Thyroid gland (tissue), 4 donors: ENCODE data around the gene HACD2. TPM values are rescaled to one million over a fixed set of nuclear protein-coding genes. Genes with fewer than 3 reads are reported as not detected.

Experiments
- DNase-seq, 2 donors: peaks; one replicate each; pipeline ENCODE4 v3.0.0-alpha.2; 2019
- H3K27ac ChIP-seq, 3 donors: fragments of 200-600 bp; sonication (generic); 1 replicate in 2 of 3; 2 replicates in 1 of 3; pipeline ENCODE4 v1.5.1; 2016 to 2019; ENCODE audit warnings: mild to moderate bottlenecking in 1 of 3, moderate library complexity in 1 of 3
- H3K27me3 ChIP-seq: fragments of 200-600 bp; sonication (generic); one replicate; pipeline ENCODE4 v1.5.1; 2019
- H3K36me3 ChIP-seq, 2 donors: fragments of 200-600 bp; sonication (generic); one replicate each; pipeline ENCODE4 v1.5.1; 2016 to 2019
- H3K4me1 ChIP-seq, 2 donors: fragments of 200-600 bp; sonication (generic); one replicate each; pipeline ENCODE4 v1.5.1; 2017 to 2019
- H3K4me3 ChIP-seq, 3 donors: fragments of 200-600 bp; sonication (generic); replicated peaks in 1 of 3; 1 replicate in 2 of 3; 2 replicates in 1 of 3; pipeline ENCODE4 v1.5.1; 2016; ENCODE audit warnings: mild to moderate bottlenecking in 1 of 3
- H3K9me3 ChIP-seq: fragments of 200-600 bp; sonication (generic); one replicate; pipeline ENCODE4 v1.5.1; 2017
- POLR2A ChIP-seq, 2 donors: fragments of 450-650 bp; IDR thresholded peaks; one replicate each; pipeline ENCODE4 v1.6.1; 2017; ENCODE audit warnings: antibody characterized with exemption in 2 of 2, mild to moderate bottlenecking in 2 of 2, moderate library complexity in 1 of 2
- WGBS, 2 donors: methylation state at CpG; one replicate each; pipeline ENCODE4 v1.1.5; 2017; 5-methylcytosine and 5-hydroxymethylcytosine counted together
- intact Hi-C: fragments of 100-400 bp; cut with DNase I; formaldehyde crosslinking; loops from one replicate; pipeline ENCODE4 v1.15.1; 2023
- total RNA-seq, 4 donors: library from RNA; depleted of rRNA; stranded (reverse); fragments of >200 nt; gene quantifications; one replicate each; pipeline ENCODE4 v1.2.3, GENCODE V29; 2016
- TF ChIP-seq, protein P1 (sequence below), 6 experiments: fragments of 200-600 bp in 3 of 6; fragments of 450-650 bp in 3 of 6; sonication (generic) in 3 of 6; IDR thresholded peaks; one replicate each; pipeline ENCODE4 v1.5.1; 2016 to 2019; ENCODE audit warnings: antibody characterized with exemption in 6 of 6, mild to moderate bottlenecking in 2 of 6, inconsistent platforms in 1 of 6, moderate library complexity in 1 of 6

HACD2 gene
- total RNA-seq, 4 donors from 2014 or later, result 27.8 to 38.3 (median 32.2) TPM

DNA sequence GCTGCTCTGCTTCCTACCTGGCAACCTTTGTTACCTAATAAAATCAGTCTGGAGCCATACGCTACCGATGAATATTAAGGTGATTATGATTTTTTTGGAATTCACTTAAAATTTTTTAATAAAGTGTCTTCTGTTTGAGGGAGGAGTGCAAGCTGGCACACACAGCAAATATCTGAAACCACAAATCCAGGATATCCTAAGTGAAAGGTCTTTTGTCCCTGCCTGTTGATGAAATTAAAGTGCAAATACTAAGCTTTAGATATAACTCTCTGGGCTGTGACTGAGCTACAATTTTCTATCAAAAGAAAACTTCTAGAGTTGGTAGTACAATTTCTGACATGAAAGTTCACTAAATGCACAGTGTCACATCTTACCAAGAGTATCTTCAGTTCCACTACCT lies 23.7 kb downstream of the HACD2 start:
- DNase-seq, result no peak
- H3K9me3 ChIP-seq, result no peaks in the 10 kb centered on the region
- H3K36me3 ChIP-seq, result no peaks in the 10 kb centered on the region
- intact Hi-C loops, result loop anchor here (5.0 kb wide), 1 partner anchor 234 kb away; no protein-coding TSS in a partner anchor
- no peaks in the 10 kb centered on the region for H3K27me3 ChIP-seq
- H3K4me1 ChIP-seq, result no peaks in the 10 kb centered on the region
- H3K4me3 ChIP-seq, result no peak overlapping the region
- no peak overlapping the region for H3K27ac ChIP-seq
- TF ChIP-seq, protein P1, sequence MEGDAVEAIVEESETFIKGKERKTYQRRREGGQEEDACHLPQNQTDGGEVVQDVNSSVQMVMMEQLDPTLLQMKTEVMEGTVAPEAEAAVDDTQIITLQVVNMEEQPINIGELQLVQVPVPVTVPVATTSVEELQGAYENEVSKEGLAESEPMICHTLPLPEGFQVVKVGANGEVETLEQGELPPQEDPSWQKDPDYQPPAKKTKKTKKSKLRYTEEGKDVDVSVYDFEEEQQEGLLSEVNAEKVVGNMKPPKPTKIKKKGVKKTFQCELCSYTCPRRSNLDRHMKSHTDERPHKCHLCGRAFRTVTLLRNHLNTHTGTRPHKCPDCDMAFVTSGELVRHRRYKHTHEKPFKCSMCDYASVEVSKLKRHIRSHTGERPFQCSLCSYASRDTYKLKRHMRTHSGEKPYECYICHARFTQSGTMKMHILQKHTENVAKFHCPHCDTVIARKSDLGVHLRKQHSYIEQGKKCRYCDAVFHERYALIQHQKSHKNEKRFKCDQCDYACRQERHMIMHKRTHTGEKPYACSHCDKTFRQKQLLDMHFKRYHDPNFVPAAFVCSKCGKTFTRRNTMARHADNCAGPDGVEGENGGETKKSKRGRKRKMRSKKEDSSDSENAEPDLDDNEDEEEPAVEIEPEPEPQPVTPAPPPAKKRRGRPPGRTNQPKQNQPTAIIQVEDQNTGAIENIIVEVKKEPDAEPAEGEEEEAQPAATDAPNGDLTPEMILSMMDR (IDR thresholded peaks at IDR 0.05), result no peak
- TF ChIP-seq POLR2A (IDR thresholded peaks at IDR 0.05), result no peak
- WGBS, 2 donors, result 93 to 95% methylated on average over 2 of the region's 2 CpGs

DNA sequence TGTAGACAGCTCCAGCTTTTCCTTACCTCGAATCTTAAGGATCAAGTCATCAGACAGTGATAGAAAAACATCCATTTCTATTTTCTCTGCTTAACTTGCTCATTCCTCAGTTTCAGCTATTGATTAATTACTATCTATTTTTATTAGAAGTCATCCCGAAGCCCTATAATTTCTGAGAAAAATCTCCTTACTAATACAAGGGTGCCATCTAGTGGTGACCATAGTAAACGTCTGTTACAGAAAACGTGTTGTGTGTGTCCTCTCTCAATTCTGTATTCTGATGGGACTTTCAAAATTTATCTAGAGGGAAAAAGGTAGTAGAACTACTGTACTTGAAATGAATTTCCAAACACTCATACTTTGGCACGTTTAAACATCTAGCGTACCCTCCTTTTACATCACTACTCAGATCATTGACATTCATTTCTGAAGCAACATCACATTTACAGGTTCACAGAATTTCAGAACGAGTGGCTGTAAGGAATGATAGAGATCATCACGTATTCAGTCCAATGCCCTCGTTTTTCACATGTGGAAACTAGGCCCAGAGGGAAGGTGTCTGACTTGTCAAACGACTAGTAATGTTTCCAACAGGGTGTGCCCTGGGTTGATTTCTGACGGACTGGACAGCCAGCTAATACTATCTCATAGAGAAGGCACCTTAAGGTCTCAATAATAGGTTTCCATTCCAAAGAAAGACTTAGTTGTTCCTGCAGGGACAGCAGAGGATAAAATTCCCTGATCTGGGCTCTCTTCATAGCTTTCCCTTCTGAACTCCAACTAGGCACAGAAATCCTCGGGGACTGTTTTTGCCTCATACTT lies 25.6 kb downstream of the HACD2 start:
- Histone ChIP-seq H3K4me1 (no peaks in the 10 kb centered on the region), H3K36me3 (no peaks in the 10 kb centered on the region), H3K27ac (no peak overlapping the region), H3K27me3 (no peaks in the 10 kb centered on the region), H3K4me3 (no peak overlapping the region), H3K9me3 (no peaks in the 10 kb centered on the region)
- intact Hi-C loops, result loop anchor here (10.0 kb wide), 1 partner anchor 74 kb away; no protein-coding TSS in a partner anchor
- 40 to 41% methylated on average over 12 of the region's 12 CpGs for WGBS, 2 donors
- TF ChIP-seq POLR2A (IDR thresholded peaks at IDR 0.05), result no peak
- TF ChIP-seq, protein P1 (IDR thresholded peaks at IDR 0.05), result peak; percentile 44 to 76 (median 66)
- DNase-seq, result no peak

DNA sequence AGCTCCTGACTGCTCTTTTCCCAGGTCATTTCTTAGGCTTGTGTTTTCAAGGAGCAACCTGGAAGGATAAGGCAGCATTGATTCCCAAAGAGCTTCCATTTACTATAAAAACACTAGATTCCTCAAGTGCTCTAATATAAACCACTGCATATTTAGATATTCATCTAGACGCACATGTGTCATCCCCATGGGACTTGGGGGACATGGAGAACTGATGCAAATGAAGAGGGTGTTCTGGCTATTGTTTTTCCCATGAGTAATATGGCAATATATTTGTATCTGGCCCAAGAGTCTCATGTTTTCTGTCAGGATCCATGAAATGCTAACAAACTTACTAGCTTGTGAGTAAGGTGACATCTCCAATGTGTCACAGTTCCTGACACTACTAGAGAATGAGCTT lies 31.3 kb downstream of the HACD2 start:
- H3K36me3 ChIP-seq, result no peaks in the 10 kb centered on the region
- TF ChIP-seq, protein P1 (IDR thresholded peaks at IDR 0.05), result no peak
- no peak for TF ChIP-seq POLR2A (IDR thresholded peaks at IDR 0.05)
- no peak overlapping the region for H3K27ac ChIP-seq
- 54 to 76% methylated on average over 1 of the region's 1 CpG for WGBS, 2 donors
- no peak overlapping the region for H3K4me3 ChIP-seq
- no peaks in the 10 kb centered on the region for H3K4me1 ChIP-seq
- DNase-seq, result no peak
- intact Hi-C loops, result loop anchor here (10.0 kb wide), 1 partner anchor 69 kb away; no protein-coding TSS in a partner anchor
- H3K27me3 ChIP-seq, result no peaks in the 10 kb centered on the region
- H3K9me3 ChIP-seq, result no peaks in the 10 kb centered on the region

DNA sequence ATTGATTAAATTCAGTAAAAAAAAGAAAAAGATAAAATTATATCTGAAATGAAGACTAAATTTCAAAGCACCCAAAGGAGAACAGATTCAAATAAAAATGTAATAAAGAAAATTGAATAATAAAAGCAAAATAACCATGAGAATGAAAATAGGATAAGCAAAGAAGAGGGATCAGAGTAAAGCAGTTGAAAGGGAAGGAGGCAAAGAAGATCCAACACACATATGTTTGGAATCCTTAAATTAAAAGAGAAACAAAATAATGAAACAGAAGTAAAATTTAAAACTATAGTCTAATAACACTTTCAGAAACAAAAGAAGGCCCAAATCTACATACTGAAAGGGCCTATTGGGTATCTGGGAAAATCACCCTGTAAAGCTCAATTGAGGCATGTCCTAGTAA lies 32.1 kb downstream of the HACD2 start:
- no peaks in the 10 kb centered on the region for H3K36me3 ChIP-seq
- DNase-seq, result no peak
- intact Hi-C loops, result loop anchor here (10.0 kb wide), 1 partner anchor 68 kb away; no protein-coding TSS in a partner anchor

DNA sequence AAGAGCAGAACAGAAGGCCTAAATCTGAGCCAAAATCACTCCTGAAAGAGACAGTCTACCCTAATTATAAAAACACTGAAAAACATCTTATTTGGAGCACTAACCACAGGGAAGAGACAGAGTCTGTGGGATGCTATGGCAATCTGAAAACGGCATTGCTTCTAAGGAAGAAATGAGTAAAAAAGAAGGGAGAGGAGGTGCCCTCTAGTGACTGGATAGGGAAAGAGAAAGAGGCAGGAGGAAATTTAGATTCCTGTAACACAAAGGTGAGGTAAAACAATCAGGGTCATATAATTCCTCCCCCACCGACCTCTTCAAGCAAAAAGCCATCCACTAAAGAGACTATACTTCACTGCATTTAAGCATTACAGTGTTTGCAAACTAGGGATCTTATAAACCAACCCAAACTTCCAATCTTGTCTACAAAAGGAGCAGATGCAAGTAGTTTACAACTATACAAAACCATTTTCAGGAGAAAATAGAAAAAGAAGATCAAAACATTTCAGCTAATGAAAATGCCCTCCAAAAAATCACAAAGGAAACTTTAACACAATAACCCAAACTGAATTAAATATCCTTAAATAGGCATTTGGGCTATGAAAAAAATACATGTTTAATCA lies 32.6 kb downstream of the HACD2 start:
- TF ChIP-seq, protein P1 (IDR thresholded peaks at IDR 0.05), result peak in 1 of 6 experiments; percentile 25
- no peak for TF ChIP-seq POLR2A (IDR thresholded peaks at IDR 0.05)
- WGBS, 2 donors, result 24 to 27% methylated on average over 2 of the region's 2 CpGs
- intact Hi-C loops, result loop anchor here (10.0 kb wide), 1 partner anchor 67 kb away; no protein-coding TSS in a partner anchor

More for the DNA sequence above, 32.1 kb downstream of the HACD2 start:
- H3K27ac ChIP-seq, result no peak overlapping the region
- TF ChIP-seq POLR2A (IDR thresholded peaks at IDR 0.05), result no peak
- H3K4me1 ChIP-seq, result no peaks in the 10 kb centered on the region
- no peaks in the 10 kb centered on the region for H3K9me3 ChIP-seq
- H3K27me3 ChIP-seq, result no peaks in the 10 kb centered on the region
- H3K4me3 ChIP-seq, result no peak overlapping the region

More for the DNA sequence above, 32.6 kb downstream of the HACD2 start:
- H3K4me3 ChIP-seq, result no peak overlapping the region
- H3K36me3 ChIP-seq, result no peaks in the 10 kb centered on the region
- H3K27me3 ChIP-seq, result no peaks in the 10 kb centered on the region
- H3K27ac ChIP-seq, result no peak overlapping the region
- H3K4me1 ChIP-seq, result no peaks in the 10 kb centered on the region
- no peaks in the 10 kb centered on the region for H3K9me3 ChIP-seq
- no peak for DNase-seq
